GM12878 (cell line): ENCODE results near the gene RBM4.

Experiments used
- CEBPB ChIP-seq, 2 experiments: fragments of 150-350 bp in 1 of 2; IDR thresholded peaks; 2 replicates each; pipeline ENCODE4 v1.6.1; 2012 to 2014; ENCODE audit warnings: low read depth in 2 of 2, low read length in 2 of 2, borderline replicate concordance in 1 of 2, inconsistent platforms in 1 of 2
- CTCF ChIP-seq, 3 experiments: IDR thresholded peaks in 2 of 3; conservative IDR thresholded peaks in 1 of 3; 2 replicates each; pipeline ENCODE4 v1.5.1; 2011; ENCODE audit warnings: low read depth in 3 of 3, low read length in 3 of 3, mild to moderate bottlenecking in 3 of 3, control low read depth in 2 of 3, moderate library complexity in 2 of 3, inconsistent platforms in 1 of 3, mixed read lengths in 1 of 3; ENCODE audit not compliant: control insufficient read depth in 2 of 3, insufficient read depth in 1 of 3; ENCODE audit errors: extremely low read depth in 1 of 3
- EP300 ChIP-seq, 2 experiments: fragments of 150-350 bp in 1 of 2; IDR thresholded peaks; 2 replicates each; pipeline ENCODE4 v1.6.1; 2011 to 2012; ENCODE audit warnings: low read depth in 2 of 2, low read length in 2 of 2, borderline replicate concordance in 1 of 2, improper control_type of control experiment in 1 of 2, inconsistent platforms in 1 of 2; ENCODE audit not compliant: control insufficient read depth in 1 of 2
- NFXL1 ChIP-seq: fragments of 450-650 bp; IDR thresholded peaks from 2 replicates; pipeline ENCODE4 v1.6.1; 2017; ENCODE audit warnings: antibody characterized with exemption, mild to moderate bottlenecking, borderline replicate concordance
- NRF1 ChIP-seq: conservative IDR thresholded peaks from 2 replicates; pipeline ENCODE4 v1.6.1; 2011; ENCODE audit warnings: mild to moderate bottlenecking, low read depth, low read length, improper control_type of control experiment
- SP1 ChIP-seq: IDR thresholded peaks from one replicate; pipeline ENCODE4 v1.6.1; 2011; ENCODE audit warnings: low read depth, low read length
- TF ChIP-seq, protein P1 (sequence below): fragments of 450-650 bp; IDR thresholded peaks from 2 replicates; pipeline ENCODE4 v1.6.1; 2017; ENCODE audit warnings: mild to moderate bottlenecking, moderate library complexity

GRCh38 chr11:66626926-66627325 is 11.6 kb upstream of the RBM4 start:
- no peak for TF ChIP-seq NFXL1
- TF ChIP-seq, protein P1, sequence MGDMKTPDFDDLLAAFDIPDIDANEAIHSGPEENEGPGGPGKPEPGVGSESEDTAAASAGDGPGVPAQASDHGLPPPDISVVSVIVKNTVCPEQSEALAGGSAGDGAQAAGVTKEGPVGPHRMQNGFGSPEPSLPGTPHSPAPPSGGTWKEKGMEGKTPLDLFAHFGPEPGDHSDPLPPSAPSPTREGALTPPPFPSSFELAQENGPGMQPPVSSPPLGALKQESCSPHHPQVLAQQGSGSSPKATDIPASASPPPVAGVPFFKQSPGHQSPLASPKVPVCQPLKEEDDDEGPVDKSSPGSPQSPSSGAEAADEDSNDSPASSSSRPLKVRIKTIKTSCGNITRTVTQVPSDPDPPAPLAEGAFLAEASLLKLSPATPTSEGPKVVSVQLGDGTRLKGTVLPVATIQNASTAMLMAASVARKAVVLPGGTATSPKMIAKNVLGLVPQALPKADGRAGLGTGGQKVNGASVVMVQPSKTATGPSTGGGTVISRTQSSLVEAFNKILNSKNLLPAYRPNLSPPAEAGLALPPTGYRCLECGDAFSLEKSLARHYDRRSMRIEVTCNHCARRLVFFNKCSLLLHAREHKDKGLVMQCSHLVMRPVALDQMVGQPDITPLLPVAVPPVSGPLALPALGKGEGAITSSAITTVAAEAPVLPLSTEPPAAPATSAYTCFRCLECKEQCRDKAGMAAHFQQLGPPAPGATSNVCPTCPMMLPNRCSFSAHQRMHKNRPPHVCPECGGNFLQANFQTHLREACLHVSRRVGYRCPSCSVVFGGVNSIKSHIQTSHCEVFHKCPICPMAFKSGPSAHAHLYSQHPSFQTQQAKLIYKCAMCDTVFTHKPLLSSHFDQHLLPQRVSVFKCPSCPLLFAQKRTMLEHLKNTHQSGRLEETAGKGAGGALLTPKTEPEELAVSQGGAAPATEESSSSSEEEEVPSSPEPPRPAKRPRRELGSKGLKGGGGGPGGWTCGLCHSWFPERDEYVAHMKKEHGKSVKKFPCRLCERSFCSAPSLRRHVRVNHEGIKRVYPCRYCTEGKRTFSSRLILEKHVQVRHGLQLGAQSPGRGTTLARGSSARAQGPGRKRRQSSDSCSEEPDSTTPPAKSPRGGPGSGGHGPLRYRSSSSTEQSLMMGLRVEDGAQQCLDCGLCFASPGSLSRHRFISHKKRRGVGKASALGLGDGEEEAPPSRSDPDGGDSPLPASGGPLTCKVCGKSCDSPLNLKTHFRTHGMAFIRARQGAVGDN, result no peak
- TF ChIP-seq CTCF (IDR thresholded peaks at IDR 0.05 in 2 of 3, conservative IDR thresholded peaks at IDR 0.05 in 1 of 3; ENCODE audit: control insufficient read depth in 2 of 3, extremely low read depth in 1 of 3, insufficient read depth in 1 of 3, low read depth in 3 of 3, low read length in 3 of 3), result no peak
- no peak for TF ChIP-seq CEBPB (IDR thresholded peaks at IDR 0.05; ENCODE audit: borderline replicate concordance in 1 of 2, low read depth in 2 of 2, low read length in 2 of 2)
- TF ChIP-seq EP300 (IDR thresholded peaks at IDR 0.05; ENCODE audit: borderline replicate concordance in 1 of 2, control insufficient read depth in 1 of 2, low read depth in 2 of 2, low read length in 2 of 2), result no peak
- TF ChIP-seq SP1, result no peak
- TF ChIP-seq NRF1, result no peak
